K562 (cell line): ENCODE data around the gene ZNF627. TPM values are rescaled to one million over a fixed set of nuclear protein-coding genes. Genes with fewer than 3 reads are reported as not detected.

Source experiments
- CREM ChIP-seq: IDR thresholded peaks from 2 replicates; pipeline ENCODE4 v1.6.1; 2014; ENCODE audit warnings: antibody characterized with exemption, low read depth
- CTBP1 ChIP-seq: fragments of 450-650 bp; IDR thresholded peaks from 2 replicates; pipeline ENCODE4 v1.6.1; 2016; ENCODE audit warnings: borderline replicate concordance
- EGR1 ChIP-seq: fragments of 450-650 bp; conservative IDR thresholded peaks from 2 replicates; pipeline ENCODE4 v1.6.1; 2017; ENCODE audit warnings: mild to moderate bottlenecking
- EHMT2 ChIP-seq: fragments of 450-650 bp; IDR thresholded peaks from 2 replicates; pipeline ENCODE4 v1.6.1; 2018; ENCODE audit warnings: antibody characterized with exemption
- NR3C1 ChIP-seq: sonication (generic); formaldehyde crosslinking; IDR thresholded peaks from 2 replicates; pipeline ENCODE4 v1.8.1; 2022; ENCODE audit warnings: missing genetic modification reagents
- RNF2 ChIP-seq: sonication (generic); IDR thresholded peaks from 2 replicates; pipeline ENCODE4 v1.6.1; 2016
- SMAD3 ChIP-seq: fragments of 450-650 bp; formaldehyde crosslinking; conservative IDR thresholded peaks from 2 replicates; pipeline ENCODE4 v1.4.0; 2020; ENCODE audit warnings: mild to moderate bottlenecking
- SMARCE1 ChIP-seq: fragments of 450-650 bp; IDR thresholded peaks from 2 replicates; pipeline ENCODE4 v1.7.1; 2016; ENCODE audit warnings: mild to moderate bottlenecking
- TAF7 ChIP-seq: fragments of 450-650 bp; IDR thresholded peaks from 2 replicates; pipeline ENCODE4 v1.6.1; 2016; ENCODE audit warnings: missing genetic modification characterization, missing compliant biosample characterization
- VEZF1 ChIP-seq: fragments of 200-800 bp; sonication (Bioruptor generic); IDR thresholded peaks from 2 replicates; pipeline ENCODE4 v1.6.1; 2017; ENCODE audit warnings: missing genetic modification characterization, missing compliant biosample characterization
- ZMIZ1 ChIP-seq, 2 experiments: fragments of 150-350 bp in 1 of 2; IDR thresholded peaks; 2 replicates each; pipeline ENCODE4 v1.6.1; 2012 to 2016; ENCODE audit warnings: low read depth in 2 of 2, low read length in 2 of 2, mild to moderate bottlenecking in 1 of 2, moderate library complexity in 1 of 2
- ZNF282 ChIP-seq: sonication (generic); formaldehyde crosslinking; IDR thresholded peaks from 2 replicates; pipeline ENCODE4 v1.8.1; 2023; ENCODE audit warnings: missing genetic modification reagents
- ZNF609 ChIP-seq: sonication (generic); formaldehyde crosslinking; IDR thresholded peaks from 2 replicates; pipeline ENCODE4 v1.8.1; 2023; ENCODE audit warnings: missing genetic modification reagents, mild to moderate bottlenecking, borderline replicate concordance
- polyA plus RNA-seq, 8 experiments: library from polyadenylated mRNA; depleted of rRNA in 4 of 8; stranded (reverse) in 5 of 8; unstranded in 3 of 8; fragments of >200 nt; fragmentation: Nextera tagmentation in 2 of 8; fragmentation: Illumina TruSeq in 1 of 8; extraction: Ambion mirVana in 2 of 8; extraction: Trizol in 1 of 8; gene quantifications; 2 replicates each; pipeline versions ENCODE4 v1.2.1 to v1.2.3, GENCODE V29; 2011 to 2014; ENCODE audit warnings: inconsistent platforms in 1 of 8, missing spikeins in 1 of 8
- total RNA-seq, 7 experiments: library from RNA; depleted of rRNA in 6 of 7; stranded (reverse); fragments of >200 nt in 6 of 7; fragmentation: Illumina TruSeq in 2 of 7; extraction: Trizol in 2 of 7; gene quantifications; 2 replicates each; pipeline versions ENCODE4 v1.2.1 to v1.2.3, GENCODE V29; 2011 to 2021; ENCODE audit warnings: low replicate concordance in 1 of 7
- TF ChIP-seq, protein P1 (sequence below), 2 experiments: fragments of 250-450 bp in 1 of 2; fragments of 450-650 bp in 1 of 2; sonication (Bioruptor Pico) in 1 of 2; IDR thresholded peaks; 2 replicates each; pipeline versions ENCODE4 v1.6.1 to v1.8.0; 2016 to 2021; ENCODE audit warnings: mild to moderate bottlenecking in 2 of 2, moderate library complexity in 2 of 2, missing compliant biosample characterization in 1 of 2, missing genetic modification characterization in 1 of 2
- TF ChIP-seq, protein P2 (sequence below): fragments of 250-450 bp; sonication (Bioruptor Pico); IDR thresholded peaks from 2 replicates; pipeline ENCODE4 v1.8.0; 2021; ENCODE audit warnings: borderline replicate concordance, mild to moderate bottlenecking, moderate library complexity; ENCODE audit not compliant: poor library complexity, severe bottlenecking

Gene ZNF627
- total and polyA plus RNA-seq, 9 of the 15 experiments (the other 6 are each of a cell fraction or from before 2014, with no cell fraction given): 6.4 to 19.9 (median 10.6) TPM

DNA sequence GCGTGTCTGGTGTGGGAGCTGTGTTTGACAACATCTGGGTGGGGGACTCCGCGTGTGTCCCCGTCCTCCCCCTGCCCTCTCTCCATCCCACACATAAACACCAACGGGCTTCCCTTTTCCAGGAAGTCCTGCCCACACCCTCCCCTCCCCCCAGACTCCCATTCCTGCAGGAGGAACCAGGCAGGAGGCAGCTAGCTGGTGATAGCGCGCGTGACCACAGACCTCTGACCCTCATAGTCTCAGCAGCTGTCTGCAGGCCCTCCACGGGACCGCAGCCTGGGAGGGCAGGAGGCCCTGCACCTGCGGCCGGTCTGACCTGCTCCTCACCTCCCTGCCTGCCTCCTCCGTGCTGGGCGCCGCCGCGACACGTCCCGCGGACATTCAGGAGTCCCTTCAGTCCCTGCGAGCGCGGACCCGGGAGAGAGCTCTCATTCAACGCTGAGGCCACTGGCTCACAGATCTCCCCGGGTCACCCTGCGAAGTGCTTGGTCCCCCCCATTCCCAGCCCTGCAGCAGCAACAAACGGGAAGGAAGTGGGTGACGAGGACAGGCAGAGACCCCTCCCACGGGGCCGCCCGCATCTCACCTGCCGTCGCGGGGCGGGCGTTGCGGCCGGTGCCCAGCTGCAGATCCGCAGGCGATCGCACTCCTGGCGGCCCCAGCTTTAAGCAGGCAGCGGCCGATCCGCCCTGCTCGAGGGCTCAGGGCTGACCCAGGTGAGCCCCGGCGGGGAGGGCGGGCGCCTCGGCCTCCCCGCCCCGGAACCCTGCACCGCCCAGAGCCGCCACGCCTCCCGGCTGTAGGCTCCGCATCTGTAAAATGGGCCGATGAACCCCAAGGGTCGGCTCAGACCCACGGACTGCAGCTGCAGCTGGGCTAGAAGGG is 18.8 kb upstream of the ZNF627 start (continued):
- TF ChIP-seq ZMIZ1 (IDR thresholded peaks at IDR 0.05; ENCODE audit: low read depth in 2 of 2, low read length in 2 of 2) (no peak), ZNF282 (CRISPR knock-in tag) (no peak), SMAD3 (CRISPR knock-in tag) (0 out of 2 replicates have a peak, but pooled peaks have one; percentile 42), ZNF609 (CRISPR knock-in tag) (no peak), VEZF1 (CRISPR knock-in tag) (peak; percentile 62), CTBP1 (peak; percentile 92), CREM (peak; percentile 57; the same call in 1 of the 2 replicates), TAF7 (tag) (no peak), EGR1 (peak; percentile 58), SMARCE1 (peak; percentile 58; the same call in 1 of the 2 replicates), NR3C1 (CRISPR knock-in tag) (no peak), RNF2 (peak; percentile 89; the same call in 1 of the 2 replicates), EHMT2 (no peak)
- TF ChIP-seq, protein P1, sequence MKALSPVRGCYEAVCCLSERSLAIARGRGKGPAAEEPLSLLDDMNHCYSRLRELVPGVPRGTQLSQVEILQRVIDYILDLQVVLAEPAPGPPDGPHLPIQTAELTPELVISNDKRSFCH (CRISPR knock-in tag; IDR thresholded peaks at IDR 0.05): no peak
- TF ChIP-seq, protein P1 (tag; IDR thresholded peaks at IDR 0.05): 0 out of 2 replicates have a peak, but pooled peaks have one; percentile 28
- TF ChIP-seq, protein P2, sequence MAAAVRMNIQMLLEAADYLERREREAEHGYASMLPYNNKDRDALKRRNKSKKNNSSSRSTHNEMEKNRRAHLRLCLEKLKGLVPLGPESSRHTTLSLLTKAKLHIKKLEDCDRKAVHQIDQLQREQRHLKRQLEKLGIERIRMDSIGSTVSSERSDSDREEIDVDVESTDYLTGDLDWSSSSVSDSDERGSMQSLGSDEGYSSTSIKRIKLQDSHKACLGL (CRISPR knock-in tag): no peak
